WTC11 (cell line): ENCODE measurements around the gene PYCARD. TPM values are rescaled to one million over a fixed set of nuclear protein-coding genes. Genes with fewer than 3 reads are reported as not detected.
A peak's percentile ranks its signal among the peaks of the same experiment; 100 is the strongest.
"Not testable (repeated sequence)": the region's sequence is repeated elsewhere in the genome, so short reads cannot be mapped to it uniquely, and the experiment has no call there.

Experiments used
- ATAC-seq: fragments of 200-7000 bp; cut with Tn5 transposase; 2 replicates; pipeline ENCODE4 v1.10.0; 2021; ENCODE audit warnings: mild to moderate bottlenecking, moderate library complexity
- CTCF ChIA-PET: fragments of 300-600 bp; sonication (Branson Sonifier 250); formaldehyde crosslinking; loops from one replicate; lab custom pipeline; 2021; ENCODE audit warnings: antibody characterized with exemption; lab: Charles Lee
- POLR2A ChIA-PET: fragments of 350-600 bp; sonication (Branson Sonifier 250); formaldehyde crosslinking; loops from one replicate; lab custom pipeline; 2021; ENCODE audit warnings: antibody characterized with exemption; lab: Charles Lee
- DNase-seq: peaks from one replicate; pipeline ENCODE4 v3.0.0; 2021; ENCODE audit warnings: low spot score
- H3K27ac Mint-ChIP-seq: 2 replicates; pipeline ENCODE4 v1.8.0; 2021; ENCODE audit warnings: mixed read lengths
- H3K27me3 Mint-ChIP-seq: 2 replicates; pipeline ENCODE4 v1.8.0; 2021; ENCODE audit warnings: low read depth, mild to moderate bottlenecking, moderate library complexity, mixed read lengths
- H3K36me3 Mint-ChIP-seq: 2 replicates; pipeline ENCODE4 v1.8.0; 2021; ENCODE audit warnings: mixed read lengths
- H3K4me1 Mint-ChIP-seq: 2 replicates; pipeline ENCODE4 v1.8.0; 2022; ENCODE audit warnings: mixed read lengths
- H3K4me3 Mint-ChIP-seq: 2 replicates; pipeline ENCODE4 v1.8.0; 2021; ENCODE audit warnings: mild to moderate bottlenecking, moderate library complexity, mixed read lengths
- H3K9me3 Mint-ChIP-seq: 2 replicates; pipeline ENCODE4 v1.8.0; 2021; ENCODE audit warnings: mixed read lengths
- CREM ChIP-seq: sonication (generic); formaldehyde crosslinking; IDR thresholded peaks from 2 replicates; pipeline ENCODE4 v1.8.1; 2022; ENCODE audit warnings: mild to moderate bottlenecking, missing genetic modification reagents, moderate library complexity
- ESRRA ChIP-seq: sonication (generic); formaldehyde crosslinking; IDR thresholded peaks from 2 replicates; pipeline ENCODE4 v1.8.1; 2022; ENCODE audit warnings: mild to moderate bottlenecking, missing genetic modification reagents, borderline replicate concordance
- FOXP1 ChIP-seq: sonication (generic); formaldehyde crosslinking; IDR thresholded peaks from 2 replicates; pipeline ENCODE4 v1.8.0; 2022; ENCODE audit warnings: missing genetic modification reagents, mild to moderate bottlenecking, moderate library complexity, borderline replicate concordance
- MXD4 ChIP-seq: fragments of 250-450 bp; sonication (Bioruptor Pico); IDR thresholded peaks from 2 replicates; pipeline ENCODE4 v1.8.0; 2021; ENCODE audit warnings: mild to moderate bottlenecking, moderate library complexity, borderline replicate concordance
- NFATC4 ChIP-seq: fragments of 250-450 bp; sonication (Bioruptor Pico); IDR thresholded peaks from 2 replicates; pipeline ENCODE4 v1.9.0; 2021; ENCODE audit warnings: mild to moderate bottlenecking
- NFYB ChIP-seq: sonication (generic); formaldehyde crosslinking; conservative IDR thresholded peaks from 2 replicates; pipeline ENCODE4 v1.8.0; 2022; ENCODE audit warnings: low read depth, missing genetic modification reagents
- TEAD1 ChIP-seq: sonication (generic); formaldehyde crosslinking; IDR thresholded peaks from 2 replicates; pipeline ENCODE4 v1.8.0; 2022; ENCODE audit warnings: mild to moderate bottlenecking, missing genetic modification reagents
- ZNF263 ChIP-seq: sonication (generic); formaldehyde crosslinking; IDR thresholded peaks from 2 replicates; pipeline ENCODE4 v1.8.1; 2022; ENCODE audit warnings: low read depth, mild to moderate bottlenecking, moderate library complexity, missing genetic modification reagents
- total RNA-seq: library from RNA; stranded (reverse); gene quantifications from 3 replicates; pipeline ENCODE4 v1.2.3, GENCODE V29; 2021
- TF ChIP-seq, protein P1 (sequence below): sonication (generic); formaldehyde crosslinking; IDR thresholded peaks from 2 replicates; pipeline ENCODE4 v1.8.0; 2023; ENCODE audit warnings: missing genetic modification reagents, mild to moderate bottlenecking, borderline replicate concordance
- TF ChIP-seq, protein P2 (sequence below): sonication (generic); formaldehyde crosslinking; IDR thresholded peaks from 2 replicates; pipeline ENCODE4 v1.8.0; 2022; ENCODE audit warnings: mild to moderate bottlenecking, missing genetic modification reagents
- TF ChIP-seq, protein P3 (sequence below): sonication (generic); formaldehyde crosslinking; IDR thresholded peaks from 2 replicates; pipeline ENCODE4 v1.8.0; 2022; ENCODE audit warnings: mild to moderate bottlenecking, missing genetic modification reagents

Gene PYCARD
- total RNA-seq, 1 experiment from 2014 or later: 35.2 TPM

DNA sequence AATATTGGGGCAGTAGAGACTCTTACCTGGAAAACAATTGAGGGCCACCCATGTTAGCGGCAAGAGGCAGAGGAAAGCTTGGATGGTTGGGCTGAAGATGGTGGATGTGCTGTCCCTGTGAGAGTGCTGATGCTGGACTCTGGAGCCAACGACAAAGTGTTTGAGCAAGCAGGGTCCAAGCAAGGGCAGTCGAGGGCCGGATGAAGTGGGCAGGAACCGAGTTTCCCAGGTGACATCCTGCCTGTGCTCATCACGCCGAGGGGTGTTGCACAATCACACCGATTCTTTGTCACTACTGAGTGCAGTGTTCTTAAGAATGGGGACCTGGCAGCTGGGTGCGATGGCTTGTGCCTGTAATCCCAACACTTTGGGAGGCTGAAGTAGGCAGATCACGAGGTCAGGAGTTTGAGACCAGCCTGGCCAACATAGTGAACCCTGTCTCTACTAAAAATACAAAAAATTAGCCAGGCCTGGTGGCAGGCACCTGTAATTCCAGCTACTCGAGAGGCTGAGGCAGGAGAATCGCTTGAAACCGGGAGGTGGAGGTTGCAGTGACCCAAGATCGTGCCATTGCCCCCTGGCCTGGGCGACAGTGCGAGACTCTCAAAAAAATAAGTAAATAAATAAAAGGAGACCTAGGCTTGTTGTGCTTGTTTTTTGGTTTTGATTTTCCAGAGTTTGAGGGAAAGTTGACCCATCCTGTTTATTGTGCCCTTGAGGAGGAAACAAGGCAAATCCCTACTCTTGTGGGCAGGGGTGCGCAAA is 6.1 kb downstream of the PYCARD start:
- DNase-seq (no peak), ATAC-seq (no peak)
- ChIA-PET CTCF (no interaction called here), POLR2A (interaction anchor here (1.4 kb wide), 1 partner anchor 79 kb away, joined by 4 read pairs; the partner anchor contains the start of gene KAT8)
- Mint-ChIP-seq H3K36me3 (peaks cover 55% of the 10 kb centered on the region), H3K4me3 (no peak overlapping the region), H3K27ac (no peak overlapping the region), H3K4me1 (peaks cover 17% of the 10 kb centered on the region), H3K9me3 (no peaks in the 10 kb centered on the region), H3K27me3 (no peaks in the 10 kb centered on the region)
- TF ChIP-seq TEAD1 (CRISPR knock-in tag): no peak
- 0 out of 2 replicates have a peak, but pooled peaks have one; percentile 36 for TF ChIP-seq NFATC4 (CRISPR knock-in tag)
- no peak for TF ChIP-seq ZNF263 (CRISPR knock-in tag)
- no peak for TF ChIP-seq FOXP1
- TF ChIP-seq NFYB (CRISPR knock-in tag): no peak

- H3K27me3 Mint-ChIP-seq, POLR2A ChIA-PET, ATAC-seq, H3K9me3 Mint-ChIP-seq, DNase-seq, CTCF ChIA-PET, H3K4me3 Mint-ChIP-seq, H3K27ac Mint-ChIP-seq: not testable (repeated sequence)
- H3K36me3 Mint-ChIP-seq: peaks cover 62% of the 10 kb centered on the region
- peaks cover 10% of the 10 kb centered on the region; the same call in 1 of the 2 replicates for H3K4me1 Mint-ChIP-seq
Observed at GRCh38 chr16:31195861-31196260, 6.7 kb downstream of the PYCARD start.

DNA sequence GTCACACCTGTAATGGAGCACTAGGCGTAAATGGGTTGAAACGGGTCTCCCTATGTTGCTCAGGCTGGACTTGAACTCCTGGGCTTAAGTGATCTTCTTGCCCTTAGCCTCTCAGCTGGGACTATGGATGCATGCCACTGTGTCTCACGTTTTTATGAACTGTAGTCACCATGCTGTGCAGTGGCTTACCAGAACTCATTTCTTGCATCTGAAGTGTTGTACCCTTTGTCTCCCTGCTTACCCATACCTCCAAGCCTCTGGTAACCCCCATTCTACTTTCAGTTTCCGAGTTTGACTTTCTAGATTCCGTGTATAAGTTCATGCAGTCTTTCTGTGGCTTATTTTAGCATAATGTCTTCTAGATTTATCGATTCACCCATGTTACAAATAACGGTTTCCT is 7.7 kb downstream of the PYCARD start:
- H3K9me3 Mint-ChIP-seq: no peaks in the 10 kb centered on the region
- CTCF ChIA-PET: no interaction called here
- H3K36me3 Mint-ChIP-seq: peaks cover 71% of the 10 kb centered on the region

More for the DNA sequence above, 7.7 kb downstream of the PYCARD start:
- ATAC-seq: no peak
- Mint-ChIP-seq H3K4me3 (no peak overlapping the region), H3K4me1 (peaks cover 7% of the 10 kb centered on the region; the same call in 1 of the 2 replicates), H3K27ac (no peak overlapping the region), H3K27me3 (no peaks in the 10 kb centered on the region)
- no peak for DNase-seq
- POLR2A ChIA-PET: interaction anchor here (1.3 kb wide), 1 partner anchor 15 kb away, joined by 7 read pairs; the partner anchor contains the start of gene FUS
- TF ChIP-seq MXD4 (CRISPR knock-in tag) (no peak), CREM (CRISPR knock-in tag) (no peak), ESRRA (no peak)
- TF ChIP-seq, protein P1, sequence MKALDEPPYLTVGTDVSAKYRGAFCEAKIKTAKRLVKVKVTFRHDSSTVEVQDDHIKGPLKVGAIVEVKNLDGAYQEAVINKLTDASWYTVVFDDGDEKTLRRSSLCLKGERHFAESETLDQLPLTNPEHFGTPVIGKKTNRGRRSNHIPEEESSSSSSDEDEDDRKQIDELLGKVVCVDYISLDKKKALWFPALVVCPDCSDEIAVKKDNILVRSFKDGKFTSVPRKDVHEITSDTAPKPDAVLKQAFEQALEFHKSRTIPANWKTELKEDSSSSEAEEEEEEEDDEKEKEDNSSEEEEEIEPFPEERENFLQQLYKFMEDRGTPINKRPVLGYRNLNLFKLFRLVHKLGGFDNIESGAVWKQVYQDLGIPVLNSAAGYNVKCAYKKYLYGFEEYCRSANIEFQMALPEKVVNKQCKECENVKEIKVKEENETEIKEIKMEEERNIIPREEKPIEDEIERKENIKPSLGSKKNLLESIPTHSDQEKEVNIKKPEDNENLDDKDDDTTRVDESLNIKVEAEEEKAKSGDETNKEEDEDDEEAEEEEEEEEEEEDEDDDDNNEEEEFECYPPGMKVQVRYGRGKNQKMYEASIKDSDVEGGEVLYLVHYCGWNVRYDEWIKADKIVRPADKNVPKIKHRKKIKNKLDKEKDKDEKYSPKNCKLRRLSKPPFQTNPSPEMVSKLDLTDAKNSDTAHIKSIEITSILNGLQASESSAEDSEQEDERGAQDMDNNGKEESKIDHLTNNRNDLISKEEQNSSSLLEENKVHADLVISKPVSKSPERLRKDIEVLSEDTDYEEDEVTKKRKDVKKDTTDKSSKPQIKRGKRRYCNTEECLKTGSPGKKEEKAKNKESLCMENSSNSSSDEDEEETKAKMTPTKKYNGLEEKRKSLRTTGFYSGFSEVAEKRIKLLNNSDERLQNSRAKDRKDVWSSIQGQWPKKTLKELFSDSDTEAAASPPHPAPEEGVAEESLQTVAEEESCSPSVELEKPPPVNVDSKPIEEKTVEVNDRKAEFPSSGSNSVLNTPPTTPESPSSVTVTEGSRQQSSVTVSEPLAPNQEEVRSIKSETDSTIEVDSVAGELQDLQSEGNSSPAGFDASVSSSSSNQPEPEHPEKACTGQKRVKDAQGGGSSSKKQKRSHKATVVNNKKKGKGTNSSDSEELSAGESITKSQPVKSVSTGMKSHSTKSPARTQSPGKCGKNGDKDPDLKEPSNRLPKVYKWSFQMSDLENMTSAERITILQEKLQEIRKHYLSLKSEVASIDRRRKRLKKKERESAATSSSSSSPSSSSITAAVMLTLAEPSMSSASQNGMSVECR (CRISPR knock-in tag): no peak
- TF ChIP-seq, protein P2, sequence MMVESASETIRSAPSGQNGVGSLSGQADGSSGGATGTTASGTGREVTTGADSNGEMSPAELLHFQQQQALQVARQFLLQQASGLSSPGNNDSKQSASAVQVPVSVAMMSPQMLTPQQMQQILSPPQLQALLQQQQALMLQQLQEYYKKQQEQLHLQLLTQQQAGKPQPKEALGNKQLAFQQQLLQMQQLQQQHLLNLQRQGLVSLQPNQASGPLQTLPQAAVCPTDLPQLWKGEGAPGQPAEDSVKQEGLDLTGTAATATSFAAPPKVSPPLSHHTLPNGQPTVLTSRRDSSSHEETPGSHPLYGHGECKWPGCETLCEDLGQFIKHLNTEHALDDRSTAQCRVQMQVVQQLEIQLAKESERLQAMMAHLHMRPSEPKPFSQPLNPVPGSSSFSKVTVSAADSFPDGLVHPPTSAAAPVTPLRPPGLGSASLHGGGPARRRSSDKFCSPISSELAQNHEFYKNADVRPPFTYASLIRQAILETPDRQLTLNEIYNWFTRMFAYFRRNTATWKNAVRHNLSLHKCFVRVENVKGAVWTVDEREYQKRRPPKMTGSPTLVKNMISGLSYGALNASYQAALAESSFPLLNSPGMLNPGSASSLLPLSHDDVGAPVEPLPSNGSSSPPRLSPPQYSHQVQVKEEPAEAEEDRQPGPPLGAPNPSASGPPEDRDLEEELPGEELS: no peak
- TF ChIP-seq, protein P3, sequence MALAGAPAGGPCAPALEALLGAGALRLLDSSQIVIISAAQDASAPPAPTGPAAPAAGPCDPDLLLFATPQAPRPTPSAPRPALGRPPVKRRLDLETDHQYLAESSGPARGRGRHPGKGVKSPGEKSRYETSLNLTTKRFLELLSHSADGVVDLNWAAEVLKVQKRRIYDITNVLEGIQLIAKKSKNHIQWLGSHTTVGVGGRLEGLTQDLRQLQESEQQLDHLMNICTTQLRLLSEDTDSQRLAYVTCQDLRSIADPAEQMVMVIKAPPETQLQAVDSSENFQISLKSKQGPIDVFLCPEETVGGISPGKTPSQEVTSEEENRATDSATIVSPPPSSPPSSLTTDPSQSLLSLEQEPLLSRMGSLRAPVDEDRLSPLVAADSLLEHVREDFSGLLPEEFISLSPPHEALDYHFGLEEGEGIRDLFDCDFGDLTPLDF (CRISPR knock-in tag): no peak
- TF ChIP-seq, all 79 proteins: peak for 0
